Chondrocyte (in vitro differentiated cells): Measurements from ENCODE around the gene M1AP. TPM values are rescaled to one million over a fixed set of nuclear protein-coding genes. Genes with fewer than 3 reads are reported as not detected.

Experiments
- DNase-seq: peaks from one replicate; pipeline ENCODE4 v3.0.0; 2021; ENCODE audit warnings: mixed read lengths, low spot score
- H3K27ac Mint-ChIP-seq: one replicate; pipeline ENCODE4 v1.8.0; 2021; ENCODE audit warnings: mild to moderate bottlenecking, moderate library complexity, mixed read lengths; ENCODE audit not compliant: unreplicated experiment
- H3K27me3 Mint-ChIP-seq: 2 replicates; pipeline ENCODE4 v1.8.0; 2021; ENCODE audit warnings: low read depth, mixed read lengths
- H3K36me3 Mint-ChIP-seq: 2 replicates; pipeline ENCODE4 v1.8.0; 2021; ENCODE audit warnings: low read depth, mixed read lengths
- H3K4me1 Mint-ChIP-seq: 2 replicates; pipeline ENCODE4 v1.8.0; 2021; ENCODE audit warnings: low read depth, mild to moderate bottlenecking, mixed read lengths
- H3K4me3 Mint-ChIP-seq: one replicate; pipeline ENCODE4 v1.8.0; 2021; ENCODE audit warnings: mild to moderate bottlenecking, moderate library complexity, mixed read lengths; ENCODE audit not compliant: unreplicated experiment
- H3K9me3 Mint-ChIP-seq: 2 replicates; pipeline ENCODE4 v1.8.0; 2021; ENCODE audit warnings: low read depth, mixed read lengths
- total RNA-seq: library from RNA; stranded (reverse); gene quantifications from 3 replicates; pipeline ENCODE4 v1.2.1, GENCODE V29; 2021
- TF ChIP-seq, protein P1 (sequence below): fragments of 200-600 bp; sonication (generic); IDR thresholded peaks from 2 replicates; pipeline ENCODE4 v1.5.0; 2021; ENCODE audit warnings: antibody characterized with exemption, mild to moderate bottlenecking, moderate library complexity

M1AP gene
- total RNA-seq, 1 donor from 2014 or later, result 0.35 TPM

DNA sequence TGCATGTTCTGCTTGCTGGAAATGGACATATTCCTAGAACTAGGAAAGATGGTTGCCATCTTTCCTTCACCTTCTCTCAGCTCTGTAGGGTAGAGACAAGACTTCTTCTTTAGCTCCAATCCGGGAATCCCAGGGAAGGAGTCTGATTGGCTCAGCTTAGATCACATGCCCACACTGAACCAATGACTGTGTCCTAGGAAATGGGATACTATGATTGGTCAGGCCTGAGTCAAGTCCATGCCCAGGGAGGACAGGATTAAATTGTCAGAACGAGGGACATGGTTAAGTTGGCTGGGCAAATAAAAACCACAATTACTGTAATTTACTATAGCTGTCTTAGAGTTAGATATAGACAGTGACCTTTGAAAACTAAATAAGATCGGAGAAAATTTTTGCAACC is 37.3 kb upstream of the M1AP start:
- Mint-ChIP-seq H3K4me1 (no peaks in the 10 kb centered on the region), H3K36me3 (peaks cover 1% of the 10 kb centered on the region), H3K9me3 (no peaks in the 10 kb centered on the region), H3K27ac (no peak overlapping the region), H3K27me3 (peaks cover 11% of the 10 kb centered on the region), H3K4me3 (no peak overlapping the region)
- TF ChIP-seq, protein P1, sequence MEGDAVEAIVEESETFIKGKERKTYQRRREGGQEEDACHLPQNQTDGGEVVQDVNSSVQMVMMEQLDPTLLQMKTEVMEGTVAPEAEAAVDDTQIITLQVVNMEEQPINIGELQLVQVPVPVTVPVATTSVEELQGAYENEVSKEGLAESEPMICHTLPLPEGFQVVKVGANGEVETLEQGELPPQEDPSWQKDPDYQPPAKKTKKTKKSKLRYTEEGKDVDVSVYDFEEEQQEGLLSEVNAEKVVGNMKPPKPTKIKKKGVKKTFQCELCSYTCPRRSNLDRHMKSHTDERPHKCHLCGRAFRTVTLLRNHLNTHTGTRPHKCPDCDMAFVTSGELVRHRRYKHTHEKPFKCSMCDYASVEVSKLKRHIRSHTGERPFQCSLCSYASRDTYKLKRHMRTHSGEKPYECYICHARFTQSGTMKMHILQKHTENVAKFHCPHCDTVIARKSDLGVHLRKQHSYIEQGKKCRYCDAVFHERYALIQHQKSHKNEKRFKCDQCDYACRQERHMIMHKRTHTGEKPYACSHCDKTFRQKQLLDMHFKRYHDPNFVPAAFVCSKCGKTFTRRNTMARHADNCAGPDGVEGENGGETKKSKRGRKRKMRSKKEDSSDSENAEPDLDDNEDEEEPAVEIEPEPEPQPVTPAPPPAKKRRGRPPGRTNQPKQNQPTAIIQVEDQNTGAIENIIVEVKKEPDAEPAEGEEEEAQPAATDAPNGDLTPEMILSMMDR, result no peak
- DNase-seq, result no peak

DNA sequence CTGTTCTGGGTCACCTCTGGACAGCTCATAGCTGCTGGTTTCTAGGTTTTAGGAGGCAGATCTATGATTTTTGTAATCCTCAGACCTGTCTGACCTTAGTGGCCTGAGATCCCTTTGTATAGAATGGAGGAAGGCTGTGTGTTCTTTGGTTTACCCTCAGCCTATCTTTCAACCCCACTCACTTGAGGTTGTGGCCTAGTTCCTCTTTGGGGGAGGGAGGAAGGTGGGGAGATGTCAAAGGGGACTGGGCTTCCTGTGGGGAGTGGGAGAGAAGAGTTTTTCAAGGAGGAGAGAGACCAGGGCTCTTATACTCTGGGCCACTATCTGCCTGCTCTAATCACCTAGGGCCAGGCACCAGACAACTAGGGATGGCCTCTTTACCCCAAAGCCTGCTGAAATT is 34.4 kb upstream of the M1AP start:
- Mint-ChIP-seq H3K4me3 (no peak overlapping the region), H3K4me1 (no peaks in the 10 kb centered on the region), H3K9me3 (no peaks in the 10 kb centered on the region), H3K27me3 (peaks cover 5% of the 10 kb centered on the region), H3K36me3 (peaks cover 9% of the 10 kb centered on the region), H3K27ac (no peak overlapping the region)
- no peak for DNase-seq
- TF ChIP-seq, protein P1, result no peak

DNA sequence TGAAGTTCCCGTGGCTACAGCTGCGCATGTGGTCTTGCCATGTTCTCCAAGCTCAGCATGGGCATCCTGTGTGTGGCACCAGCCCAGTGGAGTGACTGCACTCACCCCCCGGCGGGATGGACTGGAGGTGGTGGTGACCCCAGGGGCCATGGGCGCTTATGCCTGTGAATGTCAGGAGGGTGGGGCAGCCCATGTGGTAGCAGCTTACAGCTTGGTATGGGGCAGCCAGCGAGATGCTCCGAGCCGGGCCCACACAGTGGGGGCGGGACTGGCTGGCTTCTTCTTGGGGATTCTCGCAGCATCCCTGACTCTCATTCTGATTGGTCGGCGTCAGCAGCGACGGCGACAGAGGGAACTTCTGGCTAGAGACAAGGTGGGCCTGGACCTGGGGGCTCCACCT is 31.5 kb upstream of the M1AP start:
- no peaks in the 10 kb centered on the region for H3K27me3 Mint-ChIP-seq
- H3K4me1 Mint-ChIP-seq, result no peaks in the 10 kb centered on the region
- H3K36me3 Mint-ChIP-seq, result peaks cover 24% of the 10 kb centered on the region
- H3K27ac Mint-ChIP-seq, result no peak overlapping the region
- TF ChIP-seq, protein P1, result no peak
- no peaks in the 10 kb centered on the region for H3K9me3 Mint-ChIP-seq
- H3K4me3 Mint-ChIP-seq, result no peak overlapping the region
- DNase-seq, result no peak

DNA sequence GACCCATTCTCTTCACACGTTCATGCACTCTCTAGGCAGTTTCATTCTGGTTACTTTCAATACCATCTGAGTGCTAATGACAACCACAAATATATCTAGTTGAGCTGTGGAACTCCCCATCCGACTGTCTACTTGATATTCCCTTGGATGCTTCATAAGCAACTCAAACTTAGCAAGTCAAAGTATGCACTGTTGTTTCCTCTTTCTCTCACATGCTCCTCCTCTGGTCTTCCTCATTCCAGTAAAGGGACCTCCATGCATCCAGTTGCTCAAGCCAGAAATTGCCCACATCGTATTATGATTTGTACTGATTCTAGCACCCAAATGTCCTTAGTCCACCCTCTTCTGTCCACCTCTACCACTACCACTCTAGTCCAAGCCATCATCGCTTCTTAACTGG is 28.2 kb upstream of the M1AP start:
- Mint-ChIP-seq H3K4me1 (peaks cover 2% of the 10 kb centered on the region), H3K4me3 (no peak overlapping the region), H3K27ac (no peak overlapping the region), H3K27me3 (no peaks in the 10 kb centered on the region), H3K36me3 (peaks cover 31% of the 10 kb centered on the region), H3K9me3 (no peaks in the 10 kb centered on the region)
- TF ChIP-seq, protein P1, result no peak
- DNase-seq, result no peak

DNA sequence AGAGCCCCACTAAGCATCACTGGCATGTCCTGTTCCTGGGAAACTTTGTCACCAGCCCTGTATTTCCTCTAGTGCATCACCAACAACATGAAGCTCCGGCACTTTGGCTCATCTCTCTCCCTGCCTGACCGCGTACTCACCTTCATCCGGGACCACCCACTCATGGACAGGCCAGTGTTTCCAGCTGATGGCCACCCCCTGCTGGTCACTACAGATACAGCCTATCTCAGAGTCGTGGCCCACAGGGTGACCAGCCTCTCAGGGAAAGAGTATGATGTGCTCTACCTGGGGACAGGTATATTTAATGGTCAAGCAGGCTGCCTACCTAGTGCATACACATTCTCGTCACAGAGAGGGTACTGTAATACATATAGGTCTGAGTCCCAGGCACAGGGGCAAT is 27.0 kb upstream of the M1AP start:
- Mint-ChIP-seq H3K27me3 (no peaks in the 10 kb centered on the region), H3K36me3 (peaks cover 29% of the 10 kb centered on the region)

More for the DNA sequence above, 27.0 kb upstream of the M1AP start:
- Mint-ChIP-seq H3K4me3 (no peak overlapping the region), H3K9me3 (no peaks in the 10 kb centered on the region), H3K27ac (no peak overlapping the region), H3K4me1 (peaks cover 4% of the 10 kb centered on the region)
- TF ChIP-seq, protein P1, result peak; percentile 33
- no peak for DNase-seq
